Memory B cell (primary cell): ENCODE data around the gene FBN1.

ENCODE experiments used
- ATAC-seq: fragments of 150-1000 bp; cut with Tn5 transposase; 2 replicates; pipeline ENCODE4 v1.10.0; 2021; ENCODE audit warnings: low read depth, mild to moderate bottlenecking, moderate library complexity
- DNase-seq, 2 donors: peaks; one replicate each; pipeline ENCODE4 v3.0.0; 2022; ENCODE audit warnings: low spot score in 2 of 2
- H3K27ac Mint-ChIP-seq: one replicate; pipeline ENCODE4 v1.8.0; 2022; ENCODE audit warnings: mild to moderate bottlenecking, moderate library complexity, mixed read lengths
- H3K27me3 Mint-ChIP-seq: one replicate; pipeline ENCODE4 v1.8.0; 2022; ENCODE audit warnings: mixed read lengths
- H3K36me3 Mint-ChIP-seq: one replicate; pipeline ENCODE4 v1.8.0; 2022; ENCODE audit warnings: mild to moderate bottlenecking, mixed read lengths
- H3K4me1 Mint-ChIP-seq: one replicate; pipeline ENCODE4 v1.8.0; 2022; ENCODE audit warnings: mixed read lengths
- H3K4me3 Mint-ChIP-seq: one replicate; pipeline ENCODE4 v1.8.0; 2022; ENCODE audit warnings: mild to moderate bottlenecking, moderate library complexity, mixed read lengths
- H3K9me3 Mint-ChIP-seq: one replicate; pipeline ENCODE4 v1.8.0; 2022; ENCODE audit warnings: mixed read lengths

FBN1 gene

DNA sequence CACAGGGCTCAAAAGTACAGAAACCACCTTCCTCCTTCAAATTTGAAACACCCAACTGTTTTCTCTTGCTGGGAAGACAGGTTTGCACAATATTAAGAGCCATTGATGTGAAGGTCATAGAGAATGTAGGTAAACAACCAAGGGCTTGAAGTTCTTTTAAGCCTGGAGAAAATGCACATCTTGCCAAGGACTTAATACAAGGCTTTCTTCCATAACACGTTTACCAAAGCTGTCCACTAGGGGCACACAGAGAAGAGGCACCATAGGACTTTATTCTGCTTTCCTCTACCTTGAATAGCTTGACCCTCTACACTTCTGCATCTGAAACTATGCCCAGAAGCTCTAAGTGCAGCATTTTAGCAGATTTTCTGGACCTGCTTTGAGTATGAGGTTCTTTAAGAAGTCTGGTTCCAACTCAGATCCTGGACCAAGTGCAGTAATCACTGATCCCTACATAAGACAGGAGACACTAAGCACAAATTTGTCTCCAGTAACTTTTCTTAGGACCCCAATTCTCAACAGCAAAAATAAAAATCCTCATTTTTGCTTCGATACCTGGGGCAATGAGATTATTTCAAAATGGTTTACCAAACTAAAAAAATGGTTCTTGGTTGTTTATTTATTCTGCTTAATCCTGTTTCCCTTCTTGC lies 138.0 kb downstream of the FBN1 start:
- ATAC-seq (peak; percentile 54), DNase-seq (no peak)
- H3K9me3 Mint-ChIP-seq = no peaks in the 10 kb centered on the region
- H3K4me1 Mint-ChIP-seq = no peaks in the 10 kb centered on the region
- no peaks in the 10 kb centered on the region for H3K27me3 Mint-ChIP-seq
- H3K27ac Mint-ChIP-seq = no peak overlapping the region
- H3K36me3 Mint-ChIP-seq = no peaks in the 10 kb centered on the region
- H3K4me3 Mint-ChIP-seq = no peak overlapping the region

DNA sequence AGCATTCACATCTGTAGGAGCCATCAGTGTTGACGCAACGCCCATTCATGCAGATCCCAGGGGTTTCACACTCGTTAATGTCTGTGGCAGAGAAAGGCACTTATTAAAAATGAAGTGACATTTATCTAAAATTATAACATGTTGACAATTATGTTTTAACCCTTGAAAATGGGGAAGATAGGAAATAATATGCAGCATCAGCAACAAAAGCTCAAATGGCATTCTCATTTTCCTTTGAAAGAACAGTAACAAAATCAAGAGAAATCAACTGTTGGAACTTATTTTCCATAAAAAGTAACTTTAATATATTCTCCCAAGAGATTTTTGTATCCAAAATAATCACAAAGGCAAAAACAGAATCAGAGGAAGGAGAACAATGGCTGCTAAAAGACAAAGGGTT lies 140.4 kb downstream of the FBN1 start:
- Mint-ChIP-seq H3K4me3 (no peak overlapping the region), H3K9me3 (no peaks in the 10 kb centered on the region), H3K27me3 (no peaks in the 10 kb centered on the region), H3K4me1 (no peaks in the 10 kb centered on the region), H3K27ac (no peak overlapping the region), H3K36me3 (no peaks in the 10 kb centered on the region)
- no peak for DNase-seq
- ATAC-seq = no peak

- ATAC-seq (no peak), DNase-seq (no peak)
- H3K36me3 Mint-ChIP-seq = no peaks in the 10 kb centered on the region
- H3K4me1 Mint-ChIP-seq = no peaks in the 10 kb centered on the region
- no peak overlapping the region for H3K27ac Mint-ChIP-seq
- no peak overlapping the region for H3K4me3 Mint-ChIP-seq
- no peaks in the 10 kb centered on the region for H3K27me3 Mint-ChIP-seq
- no peaks in the 10 kb centered on the region for H3K9me3 Mint-ChIP-seq
Observed at GRCh38 chr15:48501208-48501607, 144.3 kb downstream of the FBN1 start.

DNA sequence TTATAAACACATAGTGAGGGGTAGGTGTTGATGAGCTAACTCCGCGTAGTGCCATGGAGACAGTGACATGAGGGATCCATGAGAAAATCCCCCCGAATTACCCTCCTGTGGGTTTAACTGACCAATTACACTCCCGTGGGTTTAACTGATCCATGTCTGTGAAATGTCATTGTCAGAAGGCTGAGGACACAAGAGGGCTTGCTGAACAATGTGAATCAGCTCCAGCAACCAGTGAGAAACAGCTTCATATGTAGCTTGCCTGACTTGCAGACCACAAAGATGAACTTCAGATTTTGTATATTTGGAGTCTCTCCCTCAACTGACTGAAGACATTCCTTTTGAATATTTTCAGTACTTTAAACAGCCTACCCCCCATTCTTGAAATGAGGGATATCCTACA lies 144.9 kb downstream of the FBN1 start:
- Mint-ChIP-seq H3K27ac (no peak overlapping the region), H3K4me3 (no peak overlapping the region), H3K36me3 (no peaks in the 10 kb centered on the region), H3K4me1 (no peaks in the 10 kb centered on the region), H3K9me3 (no peaks in the 10 kb centered on the region), H3K27me3 (no peaks in the 10 kb centered on the region)
- DNase-seq = no peak
- no peak for ATAC-seq

- H3K27me3 Mint-ChIP-seq = no peaks in the 10 kb centered on the region
- H3K36me3 Mint-ChIP-seq = no peaks in the 10 kb centered on the region
- H3K4me1 Mint-ChIP-seq = no peaks in the 10 kb centered on the region
- ATAC-seq = no peak
- H3K4me3 Mint-ChIP-seq = no peak overlapping the region
- DNase-seq = no peak
- H3K9me3 Mint-ChIP-seq = no peaks in the 10 kb centered on the region
- no peak overlapping the region for H3K27ac Mint-ChIP-seq
Observed at GRCh38 chr15:48499978-48500377, 145.5 kb downstream of the FBN1 start.

DNA sequence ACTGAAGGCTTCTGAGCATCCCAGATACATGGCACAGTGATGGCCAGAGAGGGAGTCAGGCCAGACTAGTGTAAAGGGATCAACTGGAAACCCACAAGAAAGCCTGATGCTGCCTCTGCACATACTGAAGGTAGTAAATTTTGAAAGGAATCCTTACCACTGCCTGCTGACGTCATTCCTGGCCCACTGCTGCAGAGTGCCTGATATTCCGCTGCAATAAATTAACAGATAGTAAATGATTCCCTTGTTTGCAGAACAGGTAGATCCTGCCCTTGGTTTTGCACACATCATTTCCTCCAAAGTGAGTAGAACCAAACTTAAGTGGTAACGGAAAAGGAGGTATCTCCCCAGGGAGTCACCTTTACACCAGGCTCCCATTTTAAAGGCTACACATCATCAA lies 146.7 kb downstream of the FBN1 start:
- no peaks in the 10 kb centered on the region for H3K9me3 Mint-ChIP-seq
- H3K4me1 Mint-ChIP-seq = no peaks in the 10 kb centered on the region
- no peak for ATAC-seq
- H3K4me3 Mint-ChIP-seq = no peak overlapping the region
- no peaks in the 10 kb centered on the region for H3K27me3 Mint-ChIP-seq
- no peak for DNase-seq
- no peaks in the 10 kb centered on the region for H3K36me3 Mint-ChIP-seq
- no peak overlapping the region for H3K27ac Mint-ChIP-seq

DNA sequence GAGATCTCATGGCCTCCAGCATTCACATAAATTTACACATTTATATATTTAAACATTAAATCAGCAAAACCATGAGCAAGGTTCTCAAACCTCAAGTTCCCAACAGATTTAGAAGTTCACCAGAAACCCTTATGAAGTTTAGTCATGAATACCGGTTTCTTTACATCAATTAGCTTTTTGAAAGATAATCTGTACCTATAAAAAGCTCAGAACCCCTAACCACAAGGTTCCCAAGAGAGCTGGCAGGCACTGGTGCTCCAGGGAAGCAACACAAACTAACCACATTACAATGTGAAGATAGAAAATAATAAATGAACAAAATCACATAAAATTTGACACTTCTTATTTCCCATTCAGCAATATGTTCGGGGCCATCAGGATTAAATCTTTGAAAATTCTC lies 150.9 kb downstream of the FBN1 start:
- H3K27me3 Mint-ChIP-seq = no peaks in the 10 kb centered on the region
- no peaks in the 10 kb centered on the region for H3K4me1 Mint-ChIP-seq
- no peaks in the 10 kb centered on the region for H3K36me3 Mint-ChIP-seq
- no peak overlapping the region for H3K27ac Mint-ChIP-seq
- ATAC-seq = no peak
- H3K9me3 Mint-ChIP-seq = no peaks in the 10 kb centered on the region
- no peak overlapping the region for H3K4me3 Mint-ChIP-seq
- DNase-seq = no peak

- Mint-ChIP-seq H3K27me3 (no peaks in the 10 kb centered on the region), H3K4me1 (no peaks in the 10 kb centered on the region), H3K36me3 (no peaks in the 10 kb centered on the region), H3K27ac (no peak overlapping the region), H3K4me3 (no peak overlapping the region), H3K9me3 (no peaks in the 10 kb centered on the region)
- no peak for ATAC-seq
- DNase-seq = no peak
Observed at GRCh38 chr15:48493763-48494225, 151.7 kb downstream of the FBN1 start.

- no peak for ATAC-seq
- H3K27me3 Mint-ChIP-seq = no peaks in the 10 kb centered on the region
- H3K9me3 Mint-ChIP-seq = no peaks in the 10 kb centered on the region
- H3K4me3 Mint-ChIP-seq = no peak overlapping the region
- DNase-seq = no peak
- H3K4me1 Mint-ChIP-seq = no peaks in the 10 kb centered on the region
- H3K27ac Mint-ChIP-seq = no peak overlapping the region
- no peaks in the 10 kb centered on the region for H3K36me3 Mint-ChIP-seq
Observed at GRCh38 chr15:48493084-48493762, 152.3 kb downstream of the FBN1 start.

DNA sequence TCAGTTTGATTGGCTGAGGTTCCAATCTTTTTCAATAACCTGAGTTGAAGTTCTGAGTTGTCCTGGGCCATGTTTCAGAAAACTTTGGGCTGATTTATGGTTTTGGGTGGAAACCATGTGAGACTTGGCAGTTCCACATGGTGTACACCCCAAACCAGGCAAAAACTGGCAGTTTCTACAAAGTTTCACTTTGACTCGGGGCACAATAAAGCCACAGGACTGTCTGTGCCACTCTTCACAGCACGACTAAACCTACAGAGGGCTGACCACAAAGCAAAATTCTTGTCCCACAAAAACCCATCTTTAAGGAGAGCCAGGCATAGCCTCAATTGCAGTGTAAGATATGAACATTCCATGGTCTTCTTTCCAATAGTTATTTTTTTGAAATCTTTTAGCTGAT lies 159.3 kb downstream of the FBN1 start:
- Mint-ChIP-seq H3K4me1 (no peaks in the 10 kb centered on the region), H3K27ac (no peak overlapping the region), H3K36me3 (no peaks in the 10 kb centered on the region), H3K27me3 (no peaks in the 10 kb centered on the region), H3K4me3 (no peak overlapping the region), H3K9me3 (no peaks in the 10 kb centered on the region)
- DNase-seq (no peak), ATAC-seq (no peak)

DNA sequence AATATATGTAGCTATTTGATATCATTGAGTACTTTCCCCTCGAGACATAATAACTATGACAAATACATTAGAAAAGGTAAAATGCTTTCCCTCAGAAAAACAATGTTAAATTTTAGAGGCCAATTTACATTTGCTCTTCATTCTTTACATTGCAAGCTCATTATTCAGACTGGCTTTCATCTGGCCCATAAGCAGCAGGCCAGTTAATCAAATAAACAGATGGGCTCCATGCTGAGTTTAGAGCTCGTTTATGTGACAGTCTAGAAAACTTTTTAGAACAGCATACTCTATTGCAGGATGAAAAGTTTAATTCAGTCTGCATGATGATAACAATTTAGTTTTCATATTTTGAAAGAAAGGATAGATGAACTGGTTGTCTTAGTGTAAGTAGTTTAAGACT lies 163.7 kb downstream of the FBN1 start:
- no peak for ATAC-seq
- no peaks in the 10 kb centered on the region for H3K4me1 Mint-ChIP-seq

DNA sequence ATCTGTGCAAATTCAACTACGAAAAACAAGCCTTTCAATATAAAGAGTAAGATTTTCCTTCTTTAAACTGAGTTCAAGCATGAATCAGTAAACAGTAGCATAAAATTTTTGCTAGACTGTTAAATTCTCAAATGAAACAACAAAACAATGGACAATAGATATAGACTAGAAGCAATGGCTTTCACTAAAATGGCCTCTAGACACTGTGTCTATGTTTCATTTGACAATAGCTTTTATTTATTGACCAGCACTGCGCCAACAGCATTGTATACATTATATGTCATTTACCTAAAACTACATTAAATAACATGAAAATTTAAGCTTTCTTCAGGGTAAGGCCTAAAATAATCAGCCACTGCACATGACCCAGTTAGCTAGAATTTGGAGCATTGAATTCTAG lies 165.8 kb downstream of the FBN1 start:
- Mint-ChIP-seq H3K9me3 (no peaks in the 10 kb centered on the region), H3K36me3 (no peaks in the 10 kb centered on the region), H3K4me3 (no peak overlapping the region), H3K27me3 (no peaks in the 10 kb centered on the region), H3K27ac (no peak overlapping the region), H3K4me1 (no peaks in the 10 kb centered on the region)
- ATAC-seq (no peak), DNase-seq (no peak)

More for the DNA sequence above, 163.7 kb downstream of the FBN1 start:
- DNase-seq = no peak
- Mint-ChIP-seq H3K27me3 (no peaks in the 10 kb centered on the region), H3K4me3 (no peak overlapping the region), H3K27ac (no peak overlapping the region), H3K9me3 (no peaks in the 10 kb centered on the region), H3K36me3 (no peaks in the 10 kb centered on the region)

DNA sequence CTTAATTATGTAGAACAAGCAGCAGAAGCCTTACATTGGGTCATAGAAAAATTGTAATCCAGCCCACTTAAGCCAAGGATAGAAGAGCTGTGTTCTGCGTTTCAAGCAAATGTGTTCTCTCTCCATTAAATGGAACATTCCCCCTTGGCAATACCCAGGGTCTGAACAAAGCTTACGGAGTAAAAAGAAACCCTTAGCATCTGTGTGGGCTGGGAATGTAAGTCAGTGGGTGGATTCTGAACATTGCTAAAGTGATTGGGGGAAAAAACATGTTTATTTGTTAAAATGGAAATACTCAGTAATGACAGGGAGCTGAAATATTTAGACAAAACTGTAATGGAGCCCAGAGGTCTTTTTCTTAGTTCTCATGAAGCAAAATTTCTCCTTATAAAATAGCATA lies 166.9 kb downstream of the FBN1 start:
- Mint-ChIP-seq H3K4me3 (no peak overlapping the region), H3K36me3 (no peaks in the 10 kb centered on the region), H3K27ac (no peak overlapping the region), H3K9me3 (no peaks in the 10 kb centered on the region), H3K4me1 (no peaks in the 10 kb centered on the region), H3K27me3 (no peaks in the 10 kb centered on the region)
- DNase-seq (no peak), ATAC-seq (no peak)

DNA sequence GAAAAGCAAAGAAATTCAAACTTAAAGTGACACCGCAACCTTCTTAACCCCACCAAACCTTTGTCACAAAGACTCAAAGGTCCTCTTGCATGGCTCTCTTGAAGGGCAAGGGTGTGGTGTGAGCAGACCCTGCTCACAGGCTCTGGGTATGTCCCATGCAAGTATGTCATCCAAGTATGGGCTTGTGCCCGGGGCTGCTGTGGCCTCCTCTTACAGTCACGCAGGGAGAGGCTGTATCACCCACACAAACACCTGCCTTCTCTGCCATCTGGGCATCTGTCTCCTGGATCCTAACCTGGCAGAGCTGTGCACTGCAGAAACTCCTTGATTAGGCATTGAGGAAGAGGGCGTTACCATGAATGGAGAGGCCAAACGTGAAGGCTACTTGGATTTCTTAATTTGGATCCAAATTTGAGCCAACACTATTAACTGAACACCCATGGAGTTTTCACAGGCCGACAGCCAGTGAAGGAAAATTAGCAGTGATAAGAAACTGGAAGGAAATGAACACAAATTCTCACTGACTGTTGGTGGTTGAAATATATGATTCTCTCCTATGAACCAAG lies 167.6 kb downstream of the FBN1 start:
- no peaks in the 10 kb centered on the region for H3K4me1 Mint-ChIP-seq
- no peak for ATAC-seq
- no peaks in the 10 kb centered on the region for H3K36me3 Mint-ChIP-seq
- H3K27ac Mint-ChIP-seq = no peak overlapping the region
- no peak overlapping the region for H3K4me3 Mint-ChIP-seq
- no peaks in the 10 kb centered on the region for H3K27me3 Mint-ChIP-seq
- no peaks in the 10 kb centered on the region for H3K9me3 Mint-ChIP-seq
- no peak for DNase-seq
